ENCODE measurements around the gene C17orf113. TPM values are rescaled to one million over a fixed set of nuclear protein-coding genes. Genes with fewer than 3 reads are reported as not detected.

Gene C17orf113
- total and polyA plus RNA-seq, 2 experiments from 2014 or later = 0.29 to 2.1 TPM

GRCh38 chr17:42051645-42052044 lies 1.2 kb upstream of the C17orf113 start (continued):
- TF ChIP-seq, protein P1, sequence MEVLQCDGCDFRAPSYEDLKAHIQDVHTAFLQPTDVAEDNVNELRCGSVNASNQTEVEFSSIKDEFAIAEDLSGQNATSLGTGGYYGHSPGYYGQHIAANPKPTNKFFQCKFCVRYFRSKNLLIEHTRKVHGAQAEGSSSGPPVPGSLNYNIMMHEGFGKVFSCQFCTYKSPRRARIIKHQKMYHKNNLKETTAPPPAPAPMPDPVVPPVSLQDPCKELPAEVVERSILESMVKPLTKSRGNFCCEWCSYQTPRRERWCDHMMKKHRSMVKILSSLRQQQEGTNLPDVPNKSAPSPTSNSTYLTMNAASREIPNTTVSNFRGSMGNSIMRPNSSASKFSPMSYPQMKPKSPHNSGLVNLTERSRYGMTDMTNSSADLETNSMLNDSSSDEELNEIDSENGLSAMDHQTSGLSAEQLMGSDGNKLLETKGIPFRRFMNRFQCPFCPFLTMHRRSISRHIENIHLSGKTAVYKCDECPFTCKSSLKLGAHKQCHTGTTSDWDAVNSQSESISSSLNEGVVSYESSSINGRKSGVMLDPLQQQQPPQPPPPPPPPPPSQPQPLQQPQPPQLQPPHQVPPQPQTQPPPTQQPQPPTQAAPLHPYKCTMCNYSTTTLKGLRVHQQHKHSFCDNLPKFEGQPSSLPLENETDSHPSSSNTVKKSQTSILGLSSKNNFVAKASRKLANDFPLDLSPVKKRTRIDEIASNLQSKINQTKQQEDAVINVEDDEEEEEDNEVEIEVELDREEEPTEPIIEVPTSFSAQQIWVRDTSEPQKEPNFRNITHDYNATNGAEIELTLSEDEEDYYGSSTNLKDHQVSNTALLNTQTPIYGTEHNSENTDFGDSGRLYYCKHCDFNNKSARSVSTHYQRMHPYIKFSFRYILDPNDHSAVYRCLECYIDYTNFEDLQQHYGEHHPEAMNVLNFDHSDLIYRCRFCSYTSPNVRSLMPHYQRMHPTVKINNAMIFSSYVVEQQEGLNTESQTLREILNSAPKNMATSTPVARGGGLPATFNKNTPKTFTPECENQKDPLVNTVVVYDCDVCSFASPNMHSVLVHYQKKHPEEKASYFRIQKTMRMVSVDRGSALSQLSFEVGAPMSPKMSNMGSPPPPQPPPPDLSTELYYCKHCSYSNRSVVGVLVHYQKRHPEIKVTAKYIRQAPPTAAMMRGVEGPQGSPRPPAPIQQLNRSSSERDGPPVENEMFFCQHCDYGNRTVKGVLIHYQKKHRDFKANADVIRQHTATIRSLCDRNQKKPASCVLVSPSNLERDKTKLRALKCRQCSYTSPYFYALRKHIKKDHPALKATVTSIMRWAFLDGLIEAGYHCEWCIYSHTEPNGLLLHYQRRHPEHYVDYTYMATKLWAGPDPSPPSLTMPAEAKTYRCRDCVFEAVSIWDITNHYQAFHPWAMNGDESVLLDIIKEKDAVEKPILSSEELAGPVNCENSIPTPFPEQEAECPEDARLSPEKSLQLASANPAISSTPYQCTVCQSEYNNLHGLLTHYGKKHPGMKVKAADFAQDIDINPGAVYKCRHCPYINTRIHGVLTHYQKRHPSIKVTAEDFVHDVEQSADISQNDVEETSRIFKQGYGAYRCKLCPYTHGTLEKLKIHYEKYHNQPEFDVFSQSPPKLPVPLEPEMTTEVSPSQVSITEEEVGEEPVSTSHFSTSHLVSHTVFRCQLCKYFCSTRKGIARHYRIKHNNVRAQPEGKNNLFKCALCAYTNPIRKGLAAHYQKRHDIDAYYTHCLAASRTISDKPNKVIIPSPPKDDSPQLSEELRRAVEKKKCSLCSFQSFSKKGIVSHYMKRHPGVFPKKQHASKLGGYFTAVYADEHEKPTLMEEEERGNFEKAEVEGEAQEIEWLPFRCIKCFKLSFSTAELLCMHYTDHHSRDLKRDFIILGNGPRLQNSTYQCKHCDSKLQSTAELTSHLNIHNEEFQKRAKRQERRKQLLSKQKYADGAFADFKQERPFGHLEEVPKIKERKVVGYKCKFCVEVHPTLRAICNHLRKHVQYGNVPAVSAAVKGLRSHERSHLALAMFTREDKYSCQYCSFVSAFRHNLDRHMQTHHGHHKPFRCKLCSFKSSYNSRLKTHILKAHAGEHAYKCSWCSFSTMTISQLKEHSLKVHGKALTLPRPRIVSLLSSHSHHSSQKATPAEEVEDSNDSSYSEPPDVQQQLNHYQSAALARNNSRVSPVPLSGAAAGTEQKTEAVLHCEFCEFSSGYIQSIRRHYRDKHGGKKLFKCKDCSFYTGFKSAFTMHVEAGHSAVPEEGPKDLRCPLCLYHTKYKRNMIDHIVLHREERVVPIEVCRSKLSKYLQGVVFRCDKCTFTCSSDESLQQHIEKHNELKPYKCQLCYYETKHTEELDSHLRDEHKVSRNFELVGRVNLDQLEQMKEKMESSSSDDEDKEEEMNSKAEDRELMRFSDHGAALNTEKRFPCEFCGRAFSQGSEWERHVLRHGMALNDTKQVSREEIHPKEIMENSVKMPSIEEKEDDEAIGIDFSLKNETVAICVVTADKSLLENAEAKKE (CRISPR knock-in tag; IDR thresholded peaks at IDR 0.05) = no peak
- TF ChIP-seq POLR2AphosphoS5 (IDR thresholded peaks at IDR 0.05; ENCODE audit: low read depth) (no peak), STAT1 (IDR thresholded peaks at IDR 0.05; ENCODE audit: unreplicated experiment) (no peak), REST (IDR thresholded peaks at IDR 0.05; ENCODE audit: unreplicated experiment) (no peak), ZNF331 (CRISPR knock-in tag; IDR thresholded peaks at IDR 0.05; ENCODE audit: low read depth) (no peak), JUNB (IDR thresholded peaks at IDR 0.05; ENCODE audit: unreplicated experiment) (no peak), NANOG (IDR thresholded peaks at IDR 0.05; ENCODE audit: borderline replicate concordance) (no peak), CREB1 (CRISPR knock-in tag; IDR thresholded peaks at IDR 0.05; ENCODE audit: low read depth) (no peak), EZH2 (IDR thresholded peaks at IDR 0.05; ENCODE audit: low read depth, unreplicated experiment) (no peak), EZH2phosphoT487 (IDR thresholded peaks at IDR 0.05; ENCODE audit: unreplicated experiment) (no peak), CTCF (conservative IDR thresholded peaks at IDR 0.05; ENCODE audit: low read depth in 2 of 2) (no peak)
